ENCODE measurements around the gene FALEC.
"Not testable (repeated sequence)": the region's sequence is repeated elsewhere in the genome, so short reads cannot be mapped to it uniquely, and the experiment has no call there.

The FALEC gene

GRCh38 chr1:150576794-150577556, 61.4 kb downstream of the FALEC start:
- no peak for DNase-seq

GRCh38 chr1:150577557-150578271, 62.2 kb downstream of the FALEC start:
- DNase-seq: no peak

- no peak for DNase-seq
Measured at GRCh38 chr1:150578272-150579109, 62.9 kb downstream of the FALEC start.

GRCh38 chr1:150579110-150579944, 63.8 kb downstream of the FALEC start, which contains the start of gene MCL1:
MCL1 (minus strand) TSS chr1:150579610; CDS start chr1:150579530, 80 bp downstream.
- DNase-seq: peak; percentile 88

- DNase-seq: no peak
Measured at GRCh38 chr1:150579945-150580642, 64.5 kb downstream of the FALEC start.

- not testable (repeated sequence) for DNase-seq
Measured at GRCh38 chr1:150580966-150581365, 65.4 kb downstream of the FALEC start.

- DNase-seq: not testable (repeated sequence)
Measured at GRCh38 chr1:150581437-150581836, 65.9 kb downstream of the FALEC start.

GRCh38 chr1:150581962-150582361, 66.4 kb downstream of the FALEC start:
- not testable (repeated sequence) for DNase-seq

GRCh38 chr1:150582371-150582770, 66.8 kb downstream of the FALEC start:
- no peak for DNase-seq
